ENCODE results near the gene RGS10. TPM values are rescaled to one million over a fixed set of nuclear protein-coding genes. Genes with fewer than 3 reads are reported as not detected.

The RGS10 gene
- total RNA-seq, 1 donor from 2014 or later, result 311 TPM

GRCh38 chr10:119461380-119461779 lies 81.1 kb downstream of the RGS10 start:
- Mint-ChIP-seq H3K27ac (ENCODE audit: unreplicated experiment) (no peak overlapping the region), H3K27me3 (ENCODE audit: unreplicated experiment) (peaks cover 4% of the 10 kb centered on the region)

GRCh38 chr10:119460369-119461195 lies 81.9 kb downstream of the RGS10 start:
- H3K9me3 Mint-ChIP-seq (ENCODE audit: unreplicated experiment), result peaks cover 10% of the 10 kb centered on the region
- H3K36me3 Mint-ChIP-seq (ENCODE audit: unreplicated experiment), result peaks cover 16% of the 10 kb centered on the region
- DNase-seq, result no peak
- H3K4me1 Mint-ChIP-seq (ENCODE audit: low read depth, unreplicated experiment), result peaks cover 12% of the 10 kb centered on the region
- no peak for TF ChIP-seq CTCF (IDR thresholded peaks at IDR 0.05; ENCODE audit: partially characterized antibody, unreplicated experiment)
- H3K27ac Mint-ChIP-seq (ENCODE audit: unreplicated experiment), result no peak overlapping the region
- peaks cover 4% of the 10 kb centered on the region for H3K27me3 Mint-ChIP-seq (ENCODE audit: unreplicated experiment)
- no peak overlapping the region for H3K4me3 Mint-ChIP-seq (ENCODE audit: unreplicated experiment)

More at GRCh38 chr10:119461380-119461779, 81.1 kb downstream of the RGS10 start:
- Mint-ChIP-seq H3K36me3 (ENCODE audit: unreplicated experiment) (peaks cover 16% of the 10 kb centered on the region), H3K9me3 (ENCODE audit: unreplicated experiment) (peaks cover 10% of the 10 kb centered on the region), H3K4me1 (ENCODE audit: low read depth, unreplicated experiment) (peaks cover 12% of the 10 kb centered on the region), H3K4me3 (ENCODE audit: unreplicated experiment) (no peak overlapping the region)
- no peak for DNase-seq
- TF ChIP-seq CTCF (IDR thresholded peaks at IDR 0.05; ENCODE audit: partially characterized antibody, unreplicated experiment), result no peak

GRCh38 chr10:119459681-119460340 lies 82.7 kb downstream of the RGS10 start:
- H3K4me3 Mint-ChIP-seq (ENCODE audit: unreplicated experiment), result no peak overlapping the region
- no peak for DNase-seq
- TF ChIP-seq CTCF (IDR thresholded peaks at IDR 0.05; ENCODE audit: partially characterized antibody, unreplicated experiment), result no peak
- no peak overlapping the region for H3K27ac Mint-ChIP-seq (ENCODE audit: unreplicated experiment)
- H3K27me3 Mint-ChIP-seq (ENCODE audit: unreplicated experiment), result peaks cover 4% of the 10 kb centered on the region
- peaks cover 7% of the 10 kb centered on the region for H3K9me3 Mint-ChIP-seq (ENCODE audit: unreplicated experiment)
- H3K4me1 Mint-ChIP-seq (ENCODE audit: low read depth, unreplicated experiment), result peaks cover 12% of the 10 kb centered on the region
- peaks cover 16% of the 10 kb centered on the region for H3K36me3 Mint-ChIP-seq (ENCODE audit: unreplicated experiment)

GRCh38 chr10:119457966-119458766 lies 84.4 kb downstream of the RGS10 start:
- DNase-seq, result no peak
- peaks cover 11% of the 10 kb centered on the region for H3K36me3 Mint-ChIP-seq (ENCODE audit: unreplicated experiment)
- TF ChIP-seq CTCF (IDR thresholded peaks at IDR 0.05; ENCODE audit: partially characterized antibody, unreplicated experiment), result no peak
- no peak overlapping the region for H3K4me3 Mint-ChIP-seq (ENCODE audit: unreplicated experiment)
- H3K27me3 Mint-ChIP-seq (ENCODE audit: unreplicated experiment), result peaks cover 9% of the 10 kb centered on the region
- H3K27ac Mint-ChIP-seq (ENCODE audit: unreplicated experiment), result no peak overlapping the region
- peaks cover 12% of the 10 kb centered on the region for H3K4me1 Mint-ChIP-seq (ENCODE audit: low read depth, unreplicated experiment)
- peaks cover 8% of the 10 kb centered on the region for H3K9me3 Mint-ChIP-seq (ENCODE audit: unreplicated experiment)

All from glutamatergic neuron (in vitro differentiated cells).